Measurements from ENCODE around the gene C16orf90.

Gene C16orf90

DNA sequence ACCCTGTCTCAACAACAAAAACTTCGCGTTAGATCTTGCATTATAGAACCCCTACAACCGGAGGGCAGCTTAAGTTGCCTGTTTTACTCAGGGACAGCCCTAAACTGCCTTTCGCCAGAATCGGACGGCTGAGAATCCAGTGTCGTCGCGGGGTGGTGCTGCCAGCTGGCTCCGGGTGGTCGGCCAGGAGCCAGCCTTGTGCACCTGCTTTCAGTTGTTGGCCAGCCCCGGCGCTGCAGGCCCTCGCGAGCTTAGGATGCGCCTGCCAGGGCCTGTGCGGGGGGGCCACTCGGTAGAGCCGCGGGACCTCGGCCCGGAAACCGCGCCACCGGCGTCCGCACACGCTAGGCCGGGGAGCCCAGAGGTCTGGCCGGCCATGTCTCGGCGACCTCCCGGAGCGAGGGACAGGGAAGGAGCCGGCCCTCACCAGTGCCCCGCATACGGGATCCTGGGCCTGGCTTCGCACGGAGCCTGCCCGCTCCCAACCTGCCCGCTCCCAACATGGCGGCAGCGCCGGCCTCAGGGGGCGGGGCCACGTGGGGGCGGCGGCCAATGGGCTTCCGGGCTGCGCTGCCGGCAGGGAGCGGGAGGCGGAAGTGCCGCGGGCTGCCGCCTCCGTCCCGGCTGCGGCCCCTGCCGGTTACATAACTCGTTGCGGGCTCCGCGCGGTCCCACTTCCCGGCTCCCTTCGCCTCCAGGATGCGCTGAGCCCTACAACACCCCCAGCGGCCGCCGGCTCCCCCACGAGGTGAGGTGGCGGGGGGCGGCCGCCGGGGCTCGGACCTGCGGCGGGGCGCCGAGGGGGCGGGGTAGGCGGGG is 37.6 kb downstream of the C16orf90 start:
- FAIRE-seq (no peak), DNase-seq (ENCODE audit: insufficient read length, low spot score) (peak; percentile 95)
- TF ChIP-seq POLR2A (IDR thresholded peaks at IDR 0.05; ENCODE audit: low read depth, low read length) = peak; percentile 52

DNA sequence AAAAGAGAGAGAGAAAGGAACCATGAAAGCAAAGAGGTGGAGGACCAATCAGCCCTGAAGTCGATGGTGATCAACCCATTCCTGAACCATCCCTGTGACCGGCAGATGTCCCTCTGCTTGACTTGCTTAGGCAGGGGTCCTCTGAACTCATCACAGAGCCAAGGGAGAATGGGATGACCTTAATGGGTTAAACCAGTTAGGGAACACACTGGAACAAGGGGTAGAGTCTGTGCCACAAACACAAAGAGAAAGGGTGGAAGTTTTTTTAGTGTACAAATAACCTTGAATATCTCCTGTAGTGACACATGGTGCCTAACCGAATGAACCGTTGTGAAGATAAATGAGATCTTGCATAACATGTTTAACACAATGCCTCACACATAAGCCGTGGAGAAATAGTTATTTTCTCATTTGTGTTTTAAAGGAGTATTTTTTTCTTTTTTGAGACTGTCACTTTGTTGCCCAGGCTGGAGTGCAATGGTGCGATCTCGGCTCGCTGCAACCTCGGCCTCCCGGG is 40.6 kb downstream of the C16orf90 start:
- DNase-seq (ENCODE audit: insufficient read length, low spot score) = no peak
- FAIRE-seq = no peak
- TF ChIP-seq POLR2A (IDR thresholded peaks at IDR 0.05; ENCODE audit: low read depth, low read length) = no peak

DNA sequence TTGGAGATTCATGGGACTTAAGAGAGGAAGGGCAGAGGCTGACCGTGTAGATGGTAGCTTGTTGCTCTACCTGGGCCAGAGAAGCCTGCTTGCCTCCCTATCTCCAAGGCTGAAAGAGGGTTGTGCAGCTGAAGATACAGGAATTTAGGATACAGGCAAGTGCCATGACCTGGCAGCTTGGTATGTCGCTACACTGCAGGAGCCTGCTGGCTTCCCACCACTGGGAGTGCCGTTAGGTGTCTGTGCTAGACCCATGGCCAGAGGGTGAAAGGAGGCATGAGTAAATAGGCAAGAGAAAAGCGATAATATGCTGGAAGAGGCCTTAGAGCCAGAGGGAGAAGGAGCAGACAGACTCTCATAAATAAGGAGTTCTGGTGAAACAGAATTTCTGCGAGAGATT is 41.2 kb downstream of the C16orf90 start:
- FAIRE-seq (peak; percentile 84), DNase-seq (ENCODE audit: insufficient read length, low spot score) (peak; percentile 83)
- TF ChIP-seq POLR2A (IDR thresholded peaks at IDR 0.05; ENCODE audit: low read depth, low read length) = no peak

GRCh38 chr16:3444032-3444388 is 51.3 kb downstream of the C16orf90 start:
- 0 out of 2 replicates have a peak, but pooled peaks have one; percentile 20 for TF ChIP-seq POLR2A (IDR thresholded peaks at IDR 0.05; ENCODE audit: low read depth, low read length)
- FAIRE-seq (no peak), DNase-seq (ENCODE audit: insufficient read length, low spot score) (no peak)

Data from H54 (cell line).